SK-N-SH treated with all-trans-retinoic acid at 6 μM for 48 hours (cell line): ENCODE measurements around the gene CCL4.

Source experiments
- ARNTL ChIP-seq: fragments of 450-650 bp; formaldehyde crosslinking; IDR thresholded peaks from 2 replicates; pipeline ENCODE4 v1.5.0; 2020; ENCODE audit warnings: low read depth, mild to moderate bottlenecking, moderate library complexity, borderline replicate concordance
- TF ChIP-seq, protein P1 (sequence below): fragments of 250-450 bp; sonication (Bioruptor Pico); IDR thresholded peaks from 2 replicates; pipeline ENCODE4 v1.5.1; 2020; ENCODE audit warnings: low read depth, mild to moderate bottlenecking, moderate library complexity

DNA sequence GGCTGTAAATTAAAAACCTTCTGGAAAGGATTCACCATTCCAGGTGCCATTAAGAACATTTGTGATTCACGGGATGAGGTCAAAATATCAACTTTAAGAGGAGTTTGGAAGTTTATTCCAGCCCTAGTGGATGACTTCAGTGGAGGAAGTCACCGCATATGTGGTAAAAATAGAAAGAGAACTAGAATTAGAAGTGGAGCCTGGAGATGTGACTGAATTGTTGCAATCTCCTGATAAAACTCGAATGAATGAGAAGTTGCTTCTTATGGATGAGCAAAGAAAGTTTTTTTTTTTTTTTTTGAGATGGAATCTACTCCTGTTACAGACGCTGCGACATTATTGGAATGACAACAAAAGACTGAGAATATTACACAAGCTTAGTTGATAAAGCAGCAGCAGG lies 26.7 kb downstream of the CCL4 start:
- TF ChIP-seq, protein P1, sequence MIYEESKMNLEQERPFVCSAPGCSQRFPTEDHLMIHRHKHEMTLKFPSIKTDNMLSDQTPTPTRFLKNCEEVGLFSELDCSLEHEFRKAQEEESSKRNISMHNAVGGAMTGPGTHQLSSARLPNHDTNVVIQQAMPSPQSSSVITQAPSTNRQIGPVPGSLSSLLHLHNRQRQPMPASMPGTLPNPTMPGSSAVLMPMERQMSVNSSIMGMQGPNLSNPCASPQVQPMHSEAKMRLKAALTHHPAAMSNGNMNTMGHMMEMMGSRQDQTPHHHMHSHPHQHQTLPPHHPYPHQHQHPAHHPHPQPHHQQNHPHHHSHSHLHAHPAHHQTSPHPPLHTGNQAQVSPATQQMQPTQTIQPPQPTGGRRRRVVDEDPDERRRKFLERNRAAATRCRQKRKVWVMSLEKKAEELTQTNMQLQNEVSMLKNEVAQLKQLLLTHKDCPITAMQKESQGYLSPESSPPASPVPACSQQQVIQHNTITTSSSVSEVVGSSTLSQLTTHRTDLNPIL (CRISPR knock-in tag) = no peak
- no peak for TF ChIP-seq ARNTL (CRISPR knock-in tag)
